Endometrium (tissue), 2 donors: ENCODE results near the gene SCFD2.
A peak's percentile ranks its signal among the peaks of the same experiment; 100 is the strongest.
"Not testable (repeated sequence)": the region's sequence is repeated elsewhere in the genome, so short reads cannot be mapped to it uniquely, and the experiment has no call there.

Source experiments
- FAIRE-seq: peaks from 2 replicates; lab custom pipeline; 2012; peaks lifted over from hg19 to GRCh38; lab: Jason Lieb, UNC
- donor health status: control.
- donor health status: control.

The SCFD2 gene

GRCh38 chr4:53012738-53013137 lies 353.1 kb downstream of the SCFD2 start:
- peak; percentile 84 for FAIRE-seq

GRCh38 chr4:53011259-53011905 lies 354.5 kb downstream of the SCFD2 start:
- no peak for FAIRE-seq

GRCh38 chr4:53010318-53010717 lies 355.5 kb downstream of the SCFD2 start:
- no peak for FAIRE-seq

- FAIRE-seq = no peak
Measured at GRCh38 chr4:53009824-53010223, 356.0 kb downstream of the SCFD2 start.

- no peak for FAIRE-seq
Measured at GRCh38 chr4:53007024-53007423, 358.8 kb downstream of the SCFD2 start.

- no peak for FAIRE-seq
Measured at GRCh38 chr4:53005808-53006207, 360.1 kb downstream of the SCFD2 start.

GRCh38 chr4:53005149-53005546 lies 360.7 kb downstream of the SCFD2 start:
- FAIRE-seq = no peak

- FAIRE-seq = no peak
Measured at GRCh38 chr4:53004497-53005148, 361.2 kb downstream of the SCFD2 start.

GRCh38 chr4:53003959-53004358 lies 361.9 kb downstream of the SCFD2 start:
- FAIRE-seq = no peak

GRCh38 chr4:53000560-53000959 lies 365.3 kb downstream of the SCFD2 start:
- no peak for FAIRE-seq

GRCh38 chr4:52999626-53000025 lies 366.2 kb downstream of the SCFD2 start:
- no peak for FAIRE-seq

GRCh38 chr4:52998413-52998812 lies 367.4 kb downstream of the SCFD2 start:
- FAIRE-seq = no peak

- no peak for FAIRE-seq
Measured at GRCh38 chr4:52997132-52997416, 368.8 kb downstream of the SCFD2 start.

- peak; percentile 60 for FAIRE-seq
Measured at GRCh38 chr4:52996261-52997131, 369.4 kb downstream of the SCFD2 start.

- no peak for FAIRE-seq
Measured at GRCh38 chr4:52995360-52996030, 370.4 kb downstream of the SCFD2 start.

GRCh38 chr4:52994567-52994966 lies 371.3 kb downstream of the SCFD2 start:
- no peak for FAIRE-seq

GRCh38 chr4:52993771-52994170 lies 372.1 kb downstream of the SCFD2 start:
- FAIRE-seq = no peak

- FAIRE-seq = not testable (repeated sequence)
Measured at GRCh38 chr4:52992551-52992950, 373.3 kb downstream of the SCFD2 start.

- no peak for FAIRE-seq
Measured at GRCh38 chr4:52991472-52991871, 374.4 kb downstream of the SCFD2 start.

GRCh38 chr4:52990706-52991105 lies 375.2 kb downstream of the SCFD2 start:
- FAIRE-seq = no peak

GRCh38 chr4:52989865-52990264 lies 376.0 kb downstream of the SCFD2 start:
- FAIRE-seq = no peak

- FAIRE-seq = no peak
Measured at GRCh38 chr4:52987392-52988056, 378.3 kb downstream of the SCFD2 start.
